Coronary artery (tissue), 2 donors: ENCODE measurements around the gene PROSER3.

Source experiments
- DNase-seq: peaks from one replicate; pipeline ENCODE4 v3.0.0-alpha.2; 2017; ENCODE audit warnings: low spot score
- H3K27ac ChIP-seq, 2 donors: fragments of 200-600 bp; sonication (generic); one replicate each; pipeline ENCODE4 v1.5.1; 2016 to 2019
- H3K4me3 ChIP-seq: fragments of 200-600 bp; sonication (generic); 2 replicates; pipeline ENCODE4 v1.5.1; 2016; ENCODE audit warnings: mild to moderate bottlenecking, moderate library complexity
- TF ChIP-seq, protein P1 (sequence below): fragments of 200-600 bp; sonication (generic); IDR thresholded peaks from one replicate; pipeline ENCODE4 v1.5.1; 2019; ENCODE audit warnings: antibody characterized with exemption

The PROSER3 gene

DNA sequence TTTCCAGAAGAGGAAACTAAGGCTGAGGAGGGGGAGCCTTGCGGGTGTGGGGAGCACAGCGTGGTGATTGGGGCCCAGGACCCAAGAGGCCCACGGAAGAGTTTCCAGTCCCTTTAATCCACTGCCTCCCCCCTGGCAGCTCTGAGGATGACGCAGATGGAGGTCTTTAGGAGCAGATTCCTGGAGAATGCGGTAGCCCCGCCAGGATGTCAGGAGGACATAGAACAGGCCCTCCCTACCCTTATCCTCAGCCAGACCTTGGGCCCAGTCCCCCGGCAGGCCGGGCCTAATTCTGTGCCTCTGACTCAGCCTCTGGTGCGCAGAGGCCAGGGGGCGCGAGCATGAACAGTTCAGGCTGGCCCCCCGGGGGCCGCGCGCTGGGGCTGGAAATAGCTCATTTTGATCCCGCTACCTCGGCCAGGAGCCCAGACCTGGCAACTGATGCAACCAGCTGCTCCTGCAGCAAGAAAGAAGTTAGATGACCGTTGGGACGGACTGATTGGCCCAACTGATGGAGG, 686 bp upstream of the PROSER3 start:
- Histone ChIP-seq H3K27ac (peak overlapping the region; percentile 100), H3K4me3 (peak overlapping the region; percentile 79)
- DNase-seq: peak; percentile 99
- TF ChIP-seq, protein P1, sequence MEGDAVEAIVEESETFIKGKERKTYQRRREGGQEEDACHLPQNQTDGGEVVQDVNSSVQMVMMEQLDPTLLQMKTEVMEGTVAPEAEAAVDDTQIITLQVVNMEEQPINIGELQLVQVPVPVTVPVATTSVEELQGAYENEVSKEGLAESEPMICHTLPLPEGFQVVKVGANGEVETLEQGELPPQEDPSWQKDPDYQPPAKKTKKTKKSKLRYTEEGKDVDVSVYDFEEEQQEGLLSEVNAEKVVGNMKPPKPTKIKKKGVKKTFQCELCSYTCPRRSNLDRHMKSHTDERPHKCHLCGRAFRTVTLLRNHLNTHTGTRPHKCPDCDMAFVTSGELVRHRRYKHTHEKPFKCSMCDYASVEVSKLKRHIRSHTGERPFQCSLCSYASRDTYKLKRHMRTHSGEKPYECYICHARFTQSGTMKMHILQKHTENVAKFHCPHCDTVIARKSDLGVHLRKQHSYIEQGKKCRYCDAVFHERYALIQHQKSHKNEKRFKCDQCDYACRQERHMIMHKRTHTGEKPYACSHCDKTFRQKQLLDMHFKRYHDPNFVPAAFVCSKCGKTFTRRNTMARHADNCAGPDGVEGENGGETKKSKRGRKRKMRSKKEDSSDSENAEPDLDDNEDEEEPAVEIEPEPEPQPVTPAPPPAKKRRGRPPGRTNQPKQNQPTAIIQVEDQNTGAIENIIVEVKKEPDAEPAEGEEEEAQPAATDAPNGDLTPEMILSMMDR: no peak

DNA sequence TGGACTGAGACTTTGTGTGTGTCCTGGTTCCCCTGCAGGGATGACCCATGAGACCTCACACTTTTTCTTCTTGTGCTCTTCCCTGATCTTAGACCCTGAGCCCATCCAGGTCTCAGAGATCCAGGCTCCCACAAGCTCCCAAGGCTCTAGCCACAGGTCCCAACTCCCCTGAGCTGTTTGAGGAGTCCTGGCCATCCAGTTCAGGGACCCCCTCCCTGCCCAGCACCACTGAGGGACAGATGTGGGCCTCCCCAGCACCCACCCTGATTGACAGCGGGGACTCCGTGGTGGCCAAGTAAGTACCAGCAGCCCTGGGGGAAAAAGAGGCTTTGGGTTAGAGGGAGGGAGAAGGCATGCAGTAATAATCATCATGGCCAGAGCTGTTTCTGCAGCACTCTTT, 1.7 kb downstream of the PROSER3 start:
- DNase-seq: no peak
- no peak overlapping the region for H3K27ac ChIP-seq
- H3K4me3 ChIP-seq: no peak overlapping the region
- TF ChIP-seq, protein P1: no peak

DNA sequence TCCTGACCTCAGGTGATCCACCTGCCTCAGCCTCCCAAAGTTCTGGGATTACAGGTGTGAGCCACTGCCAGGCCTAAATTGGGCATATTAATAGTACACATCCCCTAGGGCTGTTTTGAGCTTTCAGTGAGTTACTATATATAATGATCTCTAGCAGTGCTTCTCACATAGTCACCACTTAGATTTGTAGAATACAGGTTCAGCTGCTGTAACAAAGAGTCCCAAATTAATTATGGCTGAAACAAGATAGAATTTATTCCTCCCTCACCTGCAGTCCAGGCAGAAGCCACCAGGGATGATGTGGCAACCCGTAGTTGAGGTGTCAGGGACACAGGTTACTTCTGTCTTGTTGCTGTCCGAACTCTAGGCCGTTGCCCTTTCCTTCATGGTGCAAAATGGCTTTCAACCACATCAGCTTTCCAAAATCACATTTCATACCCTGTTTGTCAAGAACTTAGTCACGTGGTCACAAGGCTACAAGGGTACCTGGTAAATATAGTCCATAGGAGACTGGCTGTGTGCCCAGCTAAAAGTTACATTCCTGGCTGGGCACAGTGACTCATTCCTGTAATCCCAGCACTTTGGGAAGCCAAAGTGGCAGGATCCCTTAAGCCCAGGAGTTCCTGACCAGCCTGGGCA, 2.9 kb downstream of the PROSER3 start:
- no peak overlapping the region for H3K27ac ChIP-seq
- H3K4me3 ChIP-seq: no peak overlapping the region
- DNase-seq: no peak
- TF ChIP-seq, protein P1: no peak

DNA sequence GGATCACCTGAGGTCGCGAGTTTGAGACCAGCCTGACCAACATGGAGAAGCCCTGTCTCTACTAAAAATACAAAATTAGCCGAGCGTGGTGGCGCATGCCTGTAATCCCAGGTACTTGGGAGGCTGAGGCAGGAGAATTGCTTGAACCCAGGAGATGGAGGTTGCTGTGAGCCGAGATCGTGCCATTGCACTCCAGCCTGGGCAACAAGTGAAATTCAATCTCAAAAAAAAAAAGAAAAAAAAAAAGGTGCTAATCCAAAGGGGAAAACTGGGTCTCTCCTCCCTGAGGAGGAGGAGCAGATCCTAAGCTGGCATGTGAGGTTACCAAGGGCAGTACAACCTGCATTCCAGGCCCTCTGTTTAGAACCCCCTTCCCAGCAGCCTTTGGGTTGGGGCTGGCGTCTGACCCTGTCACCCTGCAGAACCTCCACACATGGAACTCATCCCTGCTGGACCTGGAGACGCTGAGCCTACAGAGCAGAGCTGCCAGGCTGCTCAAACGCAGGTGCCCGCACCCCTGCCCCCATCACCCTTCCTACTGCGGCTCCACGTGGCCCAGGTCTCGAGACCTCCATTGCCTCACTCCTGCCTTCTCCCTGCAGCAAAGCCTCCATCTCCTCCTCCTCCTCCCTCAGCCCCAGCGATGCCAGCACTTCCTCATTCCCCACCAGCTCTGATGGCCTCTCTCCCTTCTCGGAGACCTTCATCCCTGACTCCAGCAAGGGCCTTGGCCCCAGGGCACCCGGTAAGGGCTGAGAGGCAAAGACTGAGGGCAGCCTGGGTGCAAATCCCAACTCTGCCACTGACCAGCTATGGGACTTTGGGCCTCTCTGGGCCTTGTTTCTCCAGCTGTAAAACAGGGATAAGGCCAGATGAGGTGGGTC, 6.7 kb downstream of the PROSER3 start:
- Histone ChIP-seq H3K27ac (no peak overlapping the region), H3K4me3 (no peak overlapping the region)
- TF ChIP-seq, protein P1: no peak
- DNase-seq: no peak

DNA sequence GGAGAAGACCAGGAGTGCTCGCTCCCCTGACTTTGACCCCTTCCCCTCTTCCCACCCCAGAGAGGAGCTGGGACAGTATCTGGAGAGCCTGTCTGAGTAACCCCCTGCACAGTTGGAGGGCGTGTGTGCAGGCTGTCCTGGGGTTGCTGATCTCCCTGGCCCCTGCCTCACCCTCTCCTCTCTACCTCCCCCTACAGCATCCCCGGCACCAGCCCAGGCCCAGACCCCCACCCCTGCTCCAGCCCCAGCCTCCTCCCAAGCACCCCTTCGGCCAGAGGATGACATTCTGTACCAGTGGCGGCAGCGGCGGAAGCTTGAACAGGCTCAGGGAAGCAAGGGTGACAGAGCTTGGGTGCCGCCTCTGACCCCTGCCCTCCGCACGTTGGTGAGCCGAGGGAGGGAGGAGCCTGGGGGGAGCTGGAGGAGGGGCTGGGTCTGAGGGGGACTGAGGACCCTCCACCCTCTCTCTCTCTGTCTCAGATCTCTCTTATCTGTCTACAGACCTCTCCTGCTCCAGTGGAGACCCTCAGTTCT, 8.7 kb downstream of the PROSER3 start:
- Histone ChIP-seq H3K27ac (no peak overlapping the region), H3K4me3 (no peak overlapping the region)
- TF ChIP-seq, protein P1: no peak
- no peak for DNase-seq

DNA sequence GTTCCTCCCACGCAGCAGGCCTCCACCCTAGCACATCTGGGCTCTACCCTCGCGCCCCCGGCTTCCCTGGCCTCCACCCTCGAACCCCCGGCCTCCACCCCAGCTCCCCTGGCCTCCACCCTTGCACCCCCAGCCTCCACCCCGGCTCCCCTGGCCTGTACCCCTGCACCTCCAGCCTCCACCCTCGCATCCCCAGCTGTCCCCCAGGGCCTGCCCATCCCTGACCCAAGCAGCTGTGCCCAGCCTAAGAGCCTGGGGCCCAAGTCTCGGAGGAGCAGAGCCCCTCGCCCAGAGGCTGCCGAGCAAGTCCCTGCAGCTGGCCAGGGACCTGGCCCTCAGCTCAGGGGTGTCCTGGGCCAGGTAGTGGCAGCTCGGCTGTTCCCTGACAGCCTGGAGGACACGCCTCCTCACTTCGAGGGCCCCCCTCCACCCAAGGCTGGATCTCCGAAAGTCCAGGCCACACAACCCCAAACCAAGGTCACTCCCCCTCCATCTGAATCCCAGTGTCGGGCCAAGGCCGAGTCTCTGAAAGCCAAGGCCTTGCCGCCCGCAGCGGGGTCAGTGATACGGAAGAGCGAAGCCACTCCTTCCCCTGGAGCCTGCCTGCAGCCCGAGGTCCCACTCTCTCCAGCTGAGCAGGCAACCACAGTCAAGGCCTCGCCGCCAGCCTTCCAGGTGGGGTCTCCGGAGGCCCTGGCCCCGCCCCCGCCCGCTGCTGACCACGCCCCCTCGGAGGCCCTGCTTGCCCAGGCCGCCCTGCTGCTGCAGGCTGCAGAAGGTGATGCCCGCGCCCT, 9.5 kb downstream of the PROSER3 start:
- Histone ChIP-seq H3K4me3 (no peak overlapping the region), H3K27ac (no peak overlapping the region)
- DNase-seq: no peak
- TF ChIP-seq, protein P1: no peak
